Measurements from ENCODE around the gene RCC1.

RCC1 gene

DNA sequence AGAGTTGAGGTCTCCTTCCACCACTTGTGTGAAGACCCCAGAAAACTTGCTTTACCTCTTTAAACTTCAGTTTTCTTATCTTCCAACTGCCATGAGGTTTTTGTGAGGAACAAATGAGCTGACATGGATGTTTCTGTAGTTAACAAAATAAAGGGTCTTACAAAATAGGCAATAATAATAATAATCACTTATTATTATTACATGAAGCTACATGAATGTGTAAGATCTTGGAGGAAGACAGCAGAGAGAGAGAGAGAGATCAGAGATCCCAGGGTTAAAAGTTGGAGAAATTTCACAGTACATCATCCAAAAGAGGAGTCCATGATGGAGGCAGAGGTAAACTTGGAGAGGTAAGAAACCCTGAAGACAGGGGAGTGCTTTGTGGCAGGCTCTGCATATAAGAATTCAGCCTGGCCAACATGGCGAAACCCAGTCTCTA, 10.7 kb downstream of the RCC1 start:
- Histone ChIP-seq H3K4me1 (ENCODE audit: control insufficient read depth, low read length) (peaks cover 59% of the 10 kb centered on the region), H3K27me3 (ENCODE audit: control insufficient read depth, low read length) (no peaks in the 10 kb centered on the region), H3K36me3 (ENCODE audit: control insufficient read depth, low read length) (peaks cover 47% of the 10 kb centered on the region), H3K79me2 (ENCODE audit: control insufficient read depth, low read length) (peaks cover 41% of the 10 kb centered on the region), H4K20me1 (ENCODE audit: control insufficient read depth, insufficient read depth, low read depth, low read length) (peaks cover 2% of the 10 kb centered on the region; the same call in 1 of the 2 replicates), H3K9me3 (ENCODE audit: control insufficient read depth, insufficient read depth, low read length) (no peaks in the 10 kb centered on the region), H3K9me2 (replicated peaks; ENCODE audit: control insufficient read depth, low read length) (no peaks in the 10 kb centered on the region), H3K27ac (ENCODE audit: low read depth, low read length) (peak overlapping the region; percentile 68), H3K4me3 (ENCODE audit: low read length) (no peak overlapping the region), H3K4me2 (ENCODE audit: low read length) (peak overlapping the region; percentile 87; the same call in 1 of the 2 replicates), H3F3A (ENCODE audit: control insufficient read depth, insufficient read depth) (peaks cover 50% of the 10 kb centered on the region)
- TF ChIP-seq CTCF (IDR thresholded peaks at IDR 0.05; ENCODE audit: low read depth, low read length, poor library complexity, severe bottlenecking) (no peak), EZH2phosphoT487 (IDR thresholded peaks at IDR 0.05; ENCODE audit: borderline replicate concordance, low read length) (no peak)

GRCh38 chr1:28517649-28517999, 11.8 kb downstream of the RCC1 start:
- peaks cover 51% of the 10 kb centered on the region for H3K79me2 ChIP-seq (ENCODE audit: control insufficient read depth, low read length)
- no peak for TF ChIP-seq CTCF (IDR thresholded peaks at IDR 0.05; ENCODE audit: low read depth, low read length, poor library complexity, severe bottlenecking)
- no peak for TF ChIP-seq EZH2phosphoT487 (IDR thresholded peaks at IDR 0.05; ENCODE audit: borderline replicate concordance, low read length)
- H3K4me3 ChIP-seq (ENCODE audit: low read length): peak overlapping the region; percentile 81
- H3K36me3 ChIP-seq (ENCODE audit: control insufficient read depth, low read length): peaks cover 46% of the 10 kb centered on the region
- H3F3A ChIP-seq (ENCODE audit: control insufficient read depth, insufficient read depth): peaks cover 40% of the 10 kb centered on the region
- no peaks in the 10 kb centered on the region for H3K9me3 ChIP-seq (ENCODE audit: control insufficient read depth, insufficient read depth, low read length)
- H3K4me2 ChIP-seq (ENCODE audit: low read length): peak overlapping the region; percentile 87
- H3K27me3 ChIP-seq (ENCODE audit: control insufficient read depth, low read length): no peaks in the 10 kb centered on the region
- H3K4me1 ChIP-seq (ENCODE audit: control insufficient read depth, low read length): peaks cover 54% of the 10 kb centered on the region
- H4K20me1 ChIP-seq (ENCODE audit: control insufficient read depth, insufficient read depth, low read depth, low read length): peaks cover 8% of the 10 kb centered on the region; the same call in 1 of the 2 replicates
- no peaks in the 10 kb centered on the region for H3K9me2 ChIP-seq (replicated peaks; ENCODE audit: control insufficient read depth, low read length)
- peak overlapping the region; percentile 68 for H3K27ac ChIP-seq (ENCODE audit: low read depth, low read length)

- H3K9me3 ChIP-seq (ENCODE audit: control insufficient read depth, insufficient read depth, low read length): no peaks in the 10 kb centered on the region
- H3K79me2 ChIP-seq (ENCODE audit: control insufficient read depth, low read length): peaks cover 57% of the 10 kb centered on the region
- no peaks in the 10 kb centered on the region for H3K27me3 ChIP-seq (ENCODE audit: control insufficient read depth, low read length)
- H4K20me1 ChIP-seq (ENCODE audit: control insufficient read depth, insufficient read depth, low read depth, low read length): peaks cover 8% of the 10 kb centered on the region; the same call in 1 of the 2 replicates
- H3K27ac ChIP-seq (ENCODE audit: low read depth, low read length): peak overlapping the region; percentile 68
- no peaks in the 10 kb centered on the region for H3K9me2 ChIP-seq (replicated peaks; ENCODE audit: control insufficient read depth, low read length)
- peak overlapping the region; percentile 81 for H3K4me3 ChIP-seq (ENCODE audit: low read length)
- peaks cover 43% of the 10 kb centered on the region for H3K36me3 ChIP-seq (ENCODE audit: control insufficient read depth, low read length)
- H3K4me1 ChIP-seq (ENCODE audit: control insufficient read depth, low read length): peaks cover 49% of the 10 kb centered on the region
- H3K4me2 ChIP-seq (ENCODE audit: low read length): peak overlapping the region; percentile 87
- TF ChIP-seq EZH2phosphoT487 (IDR thresholded peaks at IDR 0.05; ENCODE audit: borderline replicate concordance, low read length): no peak
- TF ChIP-seq CTCF (IDR thresholded peaks at IDR 0.05; ENCODE audit: low read depth, low read length, poor library complexity, severe bottlenecking): peak; percentile 88
- peaks cover 37% of the 10 kb centered on the region for H3F3A ChIP-seq (ENCODE audit: control insufficient read depth, insufficient read depth)
These were observed 12.3 kb downstream of the RCC1 start for GRCh38 chr1:28518000-28518744.

Data from DOHH2 (cell line).